HG03571 (cell line): Measurements from ENCODE around the gene F2RL2.
"Not testable (repeated sequence)": the region's sequence is repeated elsewhere in the genome, so short reads cannot be mapped to it uniquely, and the experiment has no call there.

Source experiments
- ATAC-seq: cut with Tn5 transposase; IDR thresholded peaks from one replicate; pipeline ENCODE4 v1.9.1; 2021; ENCODE audit not compliant: unreplicated experiment

F2RL2 gene

DNA sequence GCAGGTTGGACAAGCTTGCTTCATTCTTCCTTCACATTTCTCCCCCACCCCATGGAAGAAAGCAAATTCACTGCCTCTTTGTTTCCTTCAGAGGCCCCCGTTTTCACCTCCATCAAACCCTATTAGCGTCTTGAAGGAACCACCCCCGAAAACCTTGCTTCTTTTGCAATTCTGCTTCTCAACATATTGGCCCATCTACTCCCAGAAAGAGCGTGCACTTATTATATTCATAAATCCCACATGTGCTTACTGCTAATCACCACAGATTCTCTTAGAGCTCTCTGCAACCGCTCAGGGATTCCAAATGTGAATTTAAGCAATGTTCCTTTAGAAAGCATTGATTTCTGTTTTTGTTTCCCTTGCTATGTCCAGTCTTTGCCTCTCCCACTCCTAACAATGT, 1.1 kb downstream of the F2RL2 start:
- ATAC-seq = no peak

DNA sequence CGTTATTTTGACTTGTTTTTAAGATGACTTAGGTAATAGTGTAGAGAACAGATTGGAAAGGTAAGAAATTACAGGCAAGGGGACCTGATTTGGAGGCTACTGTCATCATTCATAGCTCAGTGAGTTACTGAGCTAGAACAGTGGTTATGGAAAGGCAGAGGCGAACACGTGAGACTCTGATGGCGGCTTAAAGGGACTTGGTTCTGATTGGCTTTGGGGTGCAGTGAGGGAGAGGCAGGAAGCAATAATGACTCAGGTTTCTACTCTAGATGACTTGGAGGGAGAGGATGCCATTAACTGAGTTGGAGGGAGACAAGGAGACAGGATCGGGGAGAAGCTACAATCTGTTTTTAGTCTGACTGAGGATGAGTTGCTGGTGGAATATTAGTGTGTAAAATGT, 3.0 kb downstream of the F2RL2 start:
- ATAC-seq = no peak

DNA sequence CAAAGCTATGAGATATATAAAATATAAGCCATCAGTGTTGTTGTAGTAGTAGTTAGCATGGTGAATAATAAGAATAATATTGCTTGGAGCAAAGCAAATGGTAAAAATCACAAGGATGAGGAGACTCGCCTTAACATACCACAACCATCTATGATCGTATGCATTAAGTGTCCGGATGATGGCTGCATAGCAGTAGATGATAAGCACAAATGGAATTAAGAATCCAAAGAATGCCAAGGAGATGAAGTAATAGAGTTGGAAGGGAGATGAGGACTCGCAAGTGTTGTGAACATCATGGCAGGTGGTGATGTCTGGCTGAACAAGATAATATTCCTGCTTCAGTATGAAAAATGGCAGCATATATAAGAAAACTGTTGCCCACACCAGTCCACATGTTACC, 5.5 kb downstream of the F2RL2 start:
- no peak for ATAC-seq

DNA sequence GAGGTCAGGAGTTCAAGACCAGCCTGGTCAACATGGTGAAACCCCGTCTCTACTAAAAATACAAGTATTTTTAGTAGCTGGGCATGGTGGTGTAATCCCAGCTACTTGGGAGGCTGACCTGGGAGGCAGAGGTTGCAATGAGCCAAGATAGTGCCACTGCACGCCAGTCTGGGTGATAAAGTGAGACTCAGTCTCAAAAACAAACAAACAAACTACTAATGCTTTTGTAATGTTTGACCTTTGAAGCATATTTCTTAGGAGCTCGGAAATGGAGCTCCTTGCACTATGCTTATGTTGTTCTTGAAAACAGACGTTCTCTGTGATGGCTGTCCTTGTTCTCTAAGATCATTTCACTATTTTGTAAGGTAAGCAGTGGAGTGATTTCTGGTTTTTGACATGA, 6.0 kb downstream of the F2RL2 start:
- no peak for ATAC-seq

DNA sequence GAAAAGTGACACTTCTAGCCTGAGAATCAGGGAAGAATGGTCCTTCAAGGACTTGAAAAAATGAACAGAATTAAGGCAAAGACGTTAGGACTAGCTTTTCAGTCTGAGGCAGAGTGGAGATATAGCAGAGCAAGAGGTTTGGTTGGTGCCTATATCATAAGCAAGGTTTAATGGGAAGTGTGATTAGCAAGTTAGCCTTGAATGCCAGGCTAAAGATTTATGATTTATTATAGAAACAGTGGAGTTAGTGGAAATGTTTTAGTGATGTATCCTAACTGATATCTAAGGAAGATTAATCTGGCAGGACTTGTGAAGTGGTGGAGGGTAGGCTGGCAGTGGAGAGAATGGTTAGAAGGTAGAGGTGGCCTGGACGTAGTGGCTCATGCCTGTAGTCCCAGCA, 7.0 kb downstream of the F2RL2 start:
- no peak for ATAC-seq

DNA sequence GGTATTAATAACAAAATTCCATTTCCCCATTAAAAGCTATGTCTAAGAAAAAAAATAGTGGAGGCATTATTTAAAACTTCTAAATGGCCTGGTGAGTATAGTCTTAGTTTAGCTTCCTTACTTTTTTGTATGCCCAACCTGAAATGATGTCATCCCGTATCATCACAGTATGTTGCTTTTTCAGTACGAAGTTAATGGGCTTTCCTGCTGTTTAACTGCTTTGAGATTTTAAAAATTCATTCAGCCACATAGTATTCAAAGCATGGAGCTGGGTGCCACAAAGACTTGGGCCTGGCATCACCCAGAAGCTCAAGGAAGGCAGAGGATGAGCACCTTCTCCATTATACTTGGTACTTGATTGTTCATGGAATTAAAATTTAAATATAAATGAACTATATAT, 7.4 kb downstream of the F2RL2 start:
- no peak for ATAC-seq

DNA sequence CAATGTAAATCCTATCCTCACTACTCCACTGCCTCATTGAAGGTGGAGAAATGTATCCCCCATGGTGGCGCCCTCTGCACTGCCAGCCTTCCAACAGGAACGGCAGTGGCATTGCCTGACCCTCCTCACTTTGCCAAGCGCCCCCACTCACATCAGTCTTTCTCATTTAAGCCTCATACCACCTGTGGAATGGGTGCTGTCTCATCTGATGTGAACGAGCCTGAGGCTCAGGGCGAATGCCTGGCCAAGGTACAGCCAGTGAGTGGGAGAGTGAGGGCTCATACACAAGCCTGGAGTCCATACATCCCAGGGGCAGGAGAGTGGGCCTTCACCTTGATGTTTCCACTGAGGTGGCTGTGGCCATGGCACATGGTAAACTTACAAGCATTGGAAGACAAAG, 10.3 kb downstream of the F2RL2 start:
- no peak for ATAC-seq

DNA sequence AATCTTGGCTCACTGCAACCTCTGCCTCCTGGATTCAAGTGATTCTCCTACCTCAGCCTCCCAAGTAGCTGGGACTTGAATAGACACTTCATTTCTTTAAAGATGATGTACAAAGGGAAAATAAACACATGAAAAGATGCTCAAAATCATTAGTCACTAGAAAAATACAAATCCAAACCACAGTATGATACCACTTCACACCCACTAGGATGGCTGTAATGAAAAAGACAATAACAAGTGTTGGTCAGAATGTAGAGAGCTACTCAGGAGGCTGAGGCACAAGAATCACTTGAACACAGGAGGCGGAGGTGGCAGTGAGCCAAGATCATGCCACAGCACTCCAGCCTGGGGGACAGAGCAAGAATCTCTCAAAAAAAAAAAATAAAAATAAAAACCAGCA, 13.0 kb downstream of the F2RL2 start:
- no peak for ATAC-seq

DNA sequence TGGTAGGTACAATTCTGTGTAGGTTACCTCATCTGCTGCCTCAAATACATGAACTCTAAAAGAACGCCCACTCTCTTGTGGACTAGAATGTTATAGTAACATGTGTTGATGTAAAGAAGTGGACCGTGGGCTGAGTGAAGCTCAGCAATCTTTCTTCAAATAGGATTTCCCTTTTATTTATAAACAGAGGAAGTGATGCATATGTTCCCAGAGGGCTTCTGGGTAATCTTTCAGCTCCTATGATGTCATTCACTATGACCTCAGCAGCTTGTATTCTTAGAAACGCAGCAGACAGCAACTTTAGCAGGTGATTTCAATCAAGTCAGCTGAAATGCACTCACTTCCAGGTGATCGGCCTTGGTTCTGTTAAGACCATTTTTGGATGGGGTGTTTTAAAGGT, 14.4 kb downstream of the F2RL2 start:
- no peak for ATAC-seq

DNA sequence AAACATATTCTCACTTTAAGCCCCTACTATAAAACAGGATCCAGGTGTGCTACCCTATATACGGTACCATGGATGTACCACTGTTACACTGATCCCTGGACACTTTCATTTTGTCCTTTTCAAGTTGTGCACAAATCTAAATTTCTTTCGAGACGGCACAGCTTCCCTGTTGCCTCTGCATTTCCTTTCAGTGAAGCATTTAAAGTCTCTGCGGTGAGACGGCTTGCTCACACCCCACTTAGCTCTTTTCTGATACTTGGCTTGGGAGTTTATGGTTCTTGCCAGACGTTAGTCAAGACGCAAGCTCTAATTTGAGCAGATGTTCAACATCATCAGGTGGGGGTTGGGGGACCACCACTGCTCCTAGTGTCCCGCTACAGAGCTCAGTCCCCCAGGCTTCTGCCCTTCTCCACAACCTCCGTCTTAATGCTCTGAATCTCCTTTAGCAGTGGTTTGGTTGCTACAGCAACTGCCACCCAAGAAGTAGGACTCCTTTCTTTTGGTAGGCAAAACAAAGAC, 15.8 kb downstream of the F2RL2 start:
- ATAC-seq = peak; percentile 38

DNA sequence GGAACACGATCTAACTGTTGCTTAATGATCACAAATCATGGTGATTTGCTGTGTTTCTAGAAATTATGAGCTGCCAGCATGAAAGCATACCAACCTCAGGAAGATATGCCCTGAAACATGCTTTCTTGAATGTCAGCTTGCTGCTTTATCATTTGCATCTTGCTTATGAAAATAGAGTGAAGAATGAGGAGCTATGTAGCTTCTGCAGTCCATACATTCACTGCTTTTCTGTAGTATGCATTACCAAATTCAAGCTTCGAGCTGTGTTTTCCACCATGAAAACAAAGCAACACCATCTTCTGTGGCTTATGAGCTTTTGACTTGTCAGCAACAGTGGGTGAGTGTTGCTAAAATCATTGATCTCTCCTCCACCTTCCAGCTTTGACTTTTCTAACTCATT, 16.5 kb downstream of the F2RL2 start:
- ATAC-seq = peak; percentile 37

DNA sequence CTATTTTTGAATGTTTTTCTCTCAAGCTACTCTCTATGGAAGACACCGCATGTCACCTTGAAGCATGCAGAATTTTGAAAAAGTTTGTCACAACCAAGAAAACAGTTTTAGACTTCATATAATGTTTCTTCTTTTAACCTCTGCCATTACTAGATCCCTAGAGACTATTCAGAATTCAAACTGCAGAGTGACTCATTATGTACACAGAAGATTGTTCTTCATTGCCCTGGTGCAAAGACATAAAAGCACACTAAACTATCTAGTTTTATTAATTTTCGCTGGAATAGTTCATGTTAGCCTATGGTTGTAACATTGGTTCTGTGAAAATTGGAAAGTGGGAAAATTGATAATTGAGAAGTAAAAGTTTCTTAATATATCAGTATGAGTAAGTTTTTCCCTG, 18.4 kb downstream of the F2RL2 start:
- ATAC-seq = no peak

DNA sequence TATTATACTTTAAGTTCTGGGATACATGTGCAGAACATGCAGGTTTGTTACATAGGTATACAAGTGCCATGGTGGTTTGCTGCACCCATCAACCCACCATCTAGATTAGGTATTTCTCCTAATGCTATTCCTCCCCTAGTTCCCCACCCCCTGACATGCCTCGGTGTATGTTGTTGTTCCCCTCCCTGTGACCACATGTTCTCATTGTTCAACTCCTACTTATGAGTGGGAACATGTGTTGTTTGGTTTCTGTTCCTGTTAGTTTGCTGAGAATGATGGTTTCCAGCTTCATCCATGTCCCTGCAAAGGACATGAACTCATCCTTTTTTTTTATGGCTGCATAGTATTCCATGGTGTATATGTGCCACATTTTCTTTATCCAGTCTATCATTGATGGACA, 19.2 kb downstream of the F2RL2 start:
- ATAC-seq = not testable (repeated sequence)

DNA sequence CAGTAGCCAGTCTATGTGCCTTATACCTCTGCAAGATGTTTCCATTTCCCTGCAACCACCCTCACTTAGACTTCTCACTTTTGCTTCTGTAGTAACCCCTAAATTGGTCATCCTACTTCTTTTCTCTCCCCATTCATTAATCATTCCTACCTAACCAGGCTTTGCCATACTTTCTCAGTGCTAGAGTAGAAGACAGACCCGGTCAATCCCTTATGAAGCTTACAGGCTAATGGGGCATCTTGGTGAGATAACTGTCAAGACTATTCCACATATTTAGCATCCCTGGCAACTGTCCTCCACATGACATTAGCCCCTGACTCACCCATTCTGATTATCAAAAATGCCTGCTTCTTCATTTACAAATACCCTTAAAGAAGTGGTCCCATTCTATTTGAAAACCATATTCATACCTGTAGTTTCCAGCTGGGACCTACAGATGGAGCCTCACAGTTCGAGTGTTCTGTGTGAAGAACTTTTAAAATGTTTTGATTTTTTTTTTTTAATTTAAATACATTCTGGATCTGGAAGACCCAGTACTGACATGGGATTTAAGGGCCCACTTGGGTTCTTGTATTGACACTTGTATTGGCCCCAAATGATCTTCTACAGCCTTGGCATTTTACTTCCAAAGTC, 21.0 kb downstream of the F2RL2 start:
- ATAC-seq = no peak

DNA sequence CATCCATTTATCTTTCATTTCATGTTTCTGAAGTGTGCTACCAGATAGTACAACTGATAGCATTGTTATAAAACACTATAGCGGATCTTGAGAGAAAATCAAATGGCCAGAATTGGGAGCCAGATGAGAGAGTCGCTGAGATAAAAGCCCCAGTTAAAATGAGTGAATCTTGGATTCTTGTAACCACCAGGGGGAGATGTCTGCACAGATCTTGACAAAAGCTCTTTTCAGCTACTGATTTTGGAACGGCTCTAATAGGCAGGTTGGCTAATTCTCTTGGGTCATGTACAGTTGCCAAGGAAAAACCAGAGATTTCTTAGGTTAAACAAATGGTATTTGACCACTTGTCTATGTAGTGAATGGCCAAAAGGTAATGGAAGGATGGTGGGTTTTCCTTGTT, 21.7 kb downstream of the F2RL2 start:
- ATAC-seq = no peak

DNA sequence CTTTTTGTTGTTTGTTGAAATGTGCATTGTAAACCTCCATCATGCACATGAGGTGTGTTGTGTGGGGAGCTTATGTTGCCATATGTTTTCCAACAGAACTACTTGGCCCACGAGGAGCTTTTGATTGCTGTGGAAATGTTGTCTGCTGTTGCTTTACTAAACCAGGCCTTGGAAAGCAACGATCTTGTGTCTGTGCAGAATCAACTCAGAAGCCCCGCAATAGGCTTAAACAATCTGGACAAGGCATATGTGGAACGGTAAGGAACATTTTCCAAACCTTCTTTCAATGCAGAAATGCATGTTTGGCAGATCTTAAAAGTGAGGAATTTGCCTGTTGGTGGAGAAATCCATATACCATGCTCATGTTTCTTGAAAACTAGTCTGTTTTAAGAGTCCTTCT, 22.5 kb downstream of the F2RL2 start:
- ATAC-seq = no peak

DNA sequence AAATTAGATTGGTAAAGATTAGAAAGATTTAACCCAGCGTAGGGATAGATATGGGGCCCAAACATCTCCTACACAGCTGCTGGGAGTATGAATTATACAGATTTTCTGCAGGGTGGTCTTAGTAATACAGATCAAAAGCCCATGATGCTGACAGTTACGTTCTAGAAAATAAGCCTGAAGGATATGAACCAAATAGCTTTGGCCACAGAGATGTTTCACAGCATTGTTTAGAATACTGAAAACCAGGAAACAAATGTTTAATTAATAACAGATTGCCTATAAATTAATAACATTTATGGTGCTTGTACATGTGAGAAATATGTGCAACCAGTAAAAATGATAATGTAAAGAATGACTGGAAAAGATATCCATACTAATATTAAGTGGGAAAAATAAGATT, 24.7 kb downstream of the F2RL2 start:
- no peak for ATAC-seq

DNA sequence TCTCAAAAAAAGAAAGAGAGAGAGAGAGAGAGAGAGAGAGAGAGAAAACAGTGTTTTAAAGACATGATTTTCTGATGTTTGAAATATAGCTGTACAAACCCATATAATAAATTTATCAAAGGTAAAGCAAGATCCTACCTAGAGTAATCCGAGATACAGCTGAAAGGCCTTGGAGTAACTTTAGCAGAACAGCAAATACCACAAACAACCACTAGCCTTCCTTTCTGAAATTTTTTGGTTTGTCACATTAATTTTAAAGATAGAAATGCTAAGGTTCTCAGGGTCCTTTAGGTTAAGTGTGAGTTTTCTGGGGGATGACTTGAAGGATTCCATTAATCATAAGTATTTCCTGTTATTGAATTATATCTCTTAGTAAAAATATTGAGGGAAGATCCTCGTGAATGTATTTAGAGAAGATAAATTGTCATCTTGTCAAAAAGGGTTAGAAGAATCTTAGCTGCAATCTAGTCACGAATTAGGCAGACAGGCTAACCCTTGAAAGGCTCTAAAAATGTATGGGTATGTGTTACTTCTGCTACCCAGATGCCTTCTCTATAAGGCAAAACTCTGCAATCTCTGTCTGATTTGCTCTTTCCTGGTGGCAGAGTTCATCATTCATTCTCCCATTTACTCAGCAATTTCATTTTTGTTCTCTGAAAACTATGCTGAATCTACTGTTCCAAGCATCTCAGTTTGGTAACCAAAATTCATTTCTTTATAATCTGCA, 27.3 kb downstream of the F2RL2 start:
- ATAC-seq = no peak

DNA sequence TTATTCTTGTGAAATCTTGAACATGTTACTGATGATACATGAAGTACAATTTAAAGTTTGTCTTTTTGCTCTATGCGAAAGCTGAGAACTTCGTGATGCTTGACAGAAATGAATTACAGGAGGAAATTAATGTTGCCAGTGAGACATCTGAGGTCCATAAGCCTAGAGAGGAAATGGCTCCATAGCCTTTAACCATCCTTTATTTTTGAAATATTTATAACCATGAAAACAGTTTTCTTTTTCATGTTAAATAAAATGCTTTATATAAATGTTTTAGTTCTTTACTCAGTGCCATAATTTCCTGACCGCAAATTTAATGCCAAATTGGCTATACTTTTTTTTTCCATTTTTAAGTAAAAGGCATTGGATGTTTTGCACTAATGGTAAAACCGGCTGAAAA, 29.1 kb downstream of the F2RL2 start:
- no peak for ATAC-seq

DNA sequence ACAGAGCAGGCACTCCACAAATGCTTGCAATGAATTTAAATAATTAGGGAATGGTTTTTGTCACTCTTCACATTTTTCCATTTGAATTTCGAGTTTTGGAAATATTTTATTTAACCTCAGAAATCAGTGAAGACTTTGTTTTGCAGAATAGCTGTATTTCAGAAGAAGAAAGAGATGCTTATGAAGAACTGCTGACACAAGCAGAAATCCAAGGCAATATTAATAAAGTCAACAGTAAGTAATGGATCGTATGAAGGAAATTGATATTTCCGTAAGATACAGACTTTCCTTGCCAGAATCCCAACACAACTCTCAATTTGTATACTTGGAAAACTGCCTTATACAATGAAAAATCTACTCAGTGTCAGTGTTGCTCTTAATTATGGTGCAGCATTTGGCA, 30.5 kb downstream of the F2RL2 start:
- ATAC-seq = no peak

DNA sequence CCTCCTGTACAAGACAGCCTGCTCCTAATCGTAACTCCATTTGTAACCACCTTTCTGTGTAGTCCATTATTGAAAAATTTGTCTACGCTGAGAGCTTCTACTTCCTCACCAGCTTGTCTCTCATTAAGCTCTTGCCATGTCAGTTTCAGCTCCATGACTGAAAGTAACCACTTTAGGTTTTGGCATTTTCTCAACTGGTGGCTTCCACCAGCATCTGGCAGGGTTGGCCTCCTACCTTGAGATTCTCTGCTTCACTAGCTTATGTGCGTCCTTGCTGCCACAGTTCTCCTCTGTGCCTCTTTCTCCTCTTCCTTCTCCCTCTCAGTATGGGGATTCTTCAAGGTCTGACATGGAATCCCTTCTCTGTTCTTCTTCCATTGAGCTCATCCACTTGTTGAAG, 31.8 kb downstream of the F2RL2 start:
- no peak for ATAC-seq

DNA sequence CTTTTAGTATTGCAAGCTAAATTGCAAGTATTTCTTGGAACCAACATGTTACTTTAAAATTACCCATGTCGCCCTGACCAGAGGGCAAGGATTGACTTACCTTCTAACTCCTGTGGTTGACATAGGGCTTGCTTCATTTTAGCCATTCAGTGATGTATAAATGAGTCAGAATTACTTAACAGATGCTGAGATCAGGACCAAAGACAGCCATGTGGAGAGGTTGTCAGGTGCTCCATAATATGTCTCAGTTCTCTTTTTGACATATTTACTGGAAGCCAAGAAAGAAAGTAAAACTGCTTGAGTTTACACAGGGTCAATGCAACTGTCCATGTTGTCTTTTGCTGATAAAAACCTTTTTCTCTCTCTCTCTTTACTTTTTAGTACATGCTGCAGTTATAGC, 33.2 kb downstream of the F2RL2 start:
- peak; percentile 92 for ATAC-seq

DNA sequence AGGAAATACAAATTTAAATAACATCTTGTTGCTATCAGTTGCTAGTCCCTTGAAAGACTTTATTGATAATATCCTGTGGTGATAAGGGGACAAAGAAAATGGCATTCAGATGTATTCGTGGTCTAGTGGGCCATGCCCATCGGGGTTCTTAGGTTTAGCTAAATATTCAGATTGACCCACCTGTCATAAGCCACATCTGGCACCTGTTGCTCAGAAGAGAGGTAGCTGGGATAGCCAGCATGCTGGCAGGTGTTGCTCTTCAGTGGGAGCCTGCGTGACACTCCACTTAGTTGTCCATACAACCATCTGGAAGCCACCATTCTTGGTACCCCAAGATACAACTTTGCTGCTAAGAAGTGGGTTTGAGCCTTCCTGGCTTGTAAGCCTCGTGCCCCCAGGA, 36.7 kb downstream of the F2RL2 start:
- ATAC-seq = no peak
